ENCODE measurements around the gene TEX54. TPM values are rescaled to one million over a fixed set of nuclear protein-coding genes. Genes with fewer than 3 reads are reported as not detected.

Gene TEX54
- total and polyA plus RNA-seq, 2 of the 13 experiments (the other 11 are each of a cell fraction or from before 2014, with no cell fraction given): not detected

DNA sequence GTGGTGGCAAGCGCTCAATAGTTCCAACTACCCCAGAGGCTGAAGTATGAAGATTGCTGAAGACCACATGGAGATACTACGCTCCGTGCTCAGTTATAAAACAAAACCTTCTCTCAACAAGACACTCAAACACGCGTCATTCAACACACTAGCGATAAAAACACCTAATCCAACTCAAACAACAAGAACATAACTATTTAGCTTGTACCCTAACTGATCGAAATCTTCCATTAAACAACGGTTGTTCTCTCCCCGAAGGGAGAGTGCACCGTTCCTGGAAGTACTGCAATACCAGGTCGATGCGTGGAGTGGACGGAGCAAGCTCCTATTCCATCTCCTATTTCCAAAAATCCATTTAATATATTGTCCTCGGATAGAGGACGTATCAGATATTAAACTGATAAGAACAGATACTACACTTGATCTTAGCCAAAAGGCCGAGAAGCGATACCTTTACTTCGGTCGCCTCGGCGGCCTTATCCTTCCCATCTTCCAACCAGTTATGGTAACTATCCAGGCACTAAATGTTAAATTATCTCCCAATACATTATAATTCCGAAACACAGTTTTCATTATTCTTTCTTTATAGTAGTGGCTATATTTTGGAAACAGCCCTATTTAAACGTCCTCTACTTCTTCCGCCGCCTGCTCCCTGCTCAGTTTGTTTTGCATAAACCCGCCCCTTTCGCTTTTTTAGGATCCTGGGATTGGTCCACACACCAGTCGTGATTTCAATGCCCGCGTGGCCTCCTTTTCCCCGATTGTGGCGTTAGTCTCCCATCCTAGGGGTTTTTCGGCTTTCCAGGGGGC is 8.9 kb upstream of the TEX54 start (continued):
- TF ChIP-seq PHF5A (CRISPR knock-in tag; IDR thresholded peaks at IDR 0.05; ENCODE audit: low read depth, unreplicated experiment): peak; percentile 99
- no peak for TF ChIP-seq TAF15 (IDR thresholded peaks at IDR 0.05; ENCODE audit: low read depth, low read length, poor library complexity, severe bottlenecking)
- peak; percentile 46; the same call in 1 of the 2 replicates for TF ChIP-seq ZNF136 (CRISPR knock-in tag; IDR thresholded peaks at IDR 0.05; ENCODE audit: low read depth)
- TF ChIP-seq ZNF34 (CRISPR knock-in tag; IDR thresholded peaks at IDR 0.05; ENCODE audit: borderline replicate concordance): no peak
- TF ChIP-seq TBX3 (IDR thresholded peaks at IDR 0.05; ENCODE audit: borderline replicate concordance): no peak
- TF ChIP-seq MIXL1 (CRISPR knock-in tag; IDR thresholded peaks at IDR 0.05): peak; percentile 98
- TF ChIP-seq, protein P1, sequence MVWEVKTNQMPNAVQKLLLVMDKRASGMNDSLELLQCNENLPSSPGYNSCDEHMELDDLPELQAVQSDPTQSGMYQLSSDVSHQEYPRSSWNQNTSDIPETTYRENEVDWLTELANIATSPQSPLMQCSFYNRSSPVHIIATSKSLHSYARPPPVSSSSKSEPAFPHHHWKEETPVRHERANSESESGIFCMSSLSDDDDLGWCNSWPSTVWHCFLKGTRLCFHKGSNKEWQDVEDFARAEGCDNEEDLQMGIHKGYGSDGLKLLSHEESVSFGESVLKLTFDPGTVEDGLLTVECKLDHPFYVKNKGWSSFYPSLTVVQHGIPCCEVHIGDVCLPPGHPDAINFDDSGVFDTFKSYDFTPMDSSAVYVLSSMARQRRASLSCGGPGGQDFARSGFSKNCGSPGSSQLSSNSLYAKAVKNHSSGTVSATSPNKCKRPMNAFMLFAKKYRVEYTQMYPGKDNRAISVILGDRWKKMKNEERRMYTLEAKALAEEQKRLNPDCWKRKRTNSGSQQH (CRISPR knock-in tag; IDR thresholded peaks at IDR 0.05; ENCODE audit: low read depth): peak; percentile 64; the same call in 1 of the 2 replicates
- 0 out of 2 replicates have a peak, but pooled peaks have one; percentile 31 for TF ChIP-seq GZF1 (CRISPR knock-in tag; IDR thresholded peaks at IDR 0.05)
- TF ChIP-seq, protein P2, sequence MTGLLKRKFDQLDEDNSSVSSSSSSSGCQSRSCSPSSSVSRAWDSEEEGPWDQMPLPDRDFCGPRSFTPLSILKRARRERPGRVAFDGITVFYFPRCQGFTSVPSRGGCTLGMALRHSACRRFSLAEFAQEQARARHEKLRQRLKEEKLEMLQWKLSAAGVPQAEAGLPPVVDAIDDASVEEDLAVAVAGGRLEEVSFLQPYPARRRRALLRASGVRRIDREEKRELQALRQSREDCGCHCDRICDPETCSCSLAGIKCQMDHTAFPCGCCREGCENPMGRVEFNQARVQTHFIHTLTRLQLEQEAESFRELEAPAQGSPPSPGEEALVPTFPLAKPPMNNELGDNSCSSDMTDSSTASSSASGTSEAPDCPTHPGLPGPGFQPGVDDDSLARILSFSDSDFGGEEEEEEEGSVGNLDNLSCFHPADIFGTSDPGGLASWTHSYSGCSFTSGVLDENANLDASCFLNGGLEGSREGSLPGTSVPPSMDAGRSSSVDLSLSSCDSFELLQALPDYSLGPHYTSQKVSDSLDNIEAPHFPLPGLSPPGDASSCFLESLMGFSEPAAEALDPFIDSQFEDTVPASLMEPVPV (CRISPR knock-in tag; IDR thresholded peaks at IDR 0.05): peak; percentile 27; the same call in 1 of the 2 replicates
- peak; percentile 99 for TF ChIP-seq ZNF878 (CRISPR knock-in tag; IDR thresholded peaks at IDR 0.05)
- TF ChIP-seq ZNF713 (CRISPR knock-in tag; IDR thresholded peaks at IDR 0.05): no peak
- TF ChIP-seq, protein P3, sequence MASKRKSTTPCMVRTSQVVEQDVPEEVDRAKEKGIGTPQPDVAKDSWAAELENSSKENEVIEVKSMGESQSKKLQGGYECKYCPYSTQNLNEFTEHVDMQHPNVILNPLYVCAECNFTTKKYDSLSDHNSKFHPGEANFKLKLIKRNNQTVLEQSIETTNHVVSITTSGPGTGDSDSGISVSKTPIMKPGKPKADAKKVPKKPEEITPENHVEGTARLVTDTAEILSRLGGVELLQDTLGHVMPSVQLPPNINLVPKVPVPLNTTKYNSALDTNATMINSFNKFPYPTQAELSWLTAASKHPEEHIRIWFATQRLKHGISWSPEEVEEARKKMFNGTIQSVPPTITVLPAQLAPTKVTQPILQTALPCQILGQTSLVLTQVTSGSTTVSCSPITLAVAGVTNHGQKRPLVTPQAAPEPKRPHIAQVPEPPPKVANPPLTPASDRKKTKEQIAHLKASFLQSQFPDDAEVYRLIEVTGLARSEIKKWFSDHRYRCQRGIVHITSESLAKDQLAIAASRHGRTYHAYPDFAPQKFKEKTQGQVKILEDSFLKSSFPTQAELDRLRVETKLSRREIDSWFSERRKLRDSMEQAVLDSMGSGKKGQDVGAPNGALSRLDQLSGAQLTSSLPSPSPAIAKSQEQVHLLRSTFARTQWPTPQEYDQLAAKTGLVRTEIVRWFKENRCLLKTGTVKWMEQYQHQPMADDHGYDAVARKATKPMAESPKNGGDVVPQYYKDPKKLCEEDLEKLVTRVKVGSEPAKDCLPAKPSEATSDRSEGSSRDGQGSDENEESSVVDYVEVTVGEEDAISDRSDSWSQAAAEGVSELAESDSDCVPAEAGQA (IDR thresholded peaks at IDR 0.05; ENCODE audit: low read depth): peak; percentile 71; the same call in 1 of the 2 replicates
- TF ChIP-seq, protein P3 (CRISPR knock-in tag; IDR thresholded peaks at IDR 0.05; ENCODE audit: borderline replicate concordance): peak; percentile 84; the same call in 1 of the 2 replicates
- TF ChIP-seq TGIF2 (CRISPR knock-in tag; IDR thresholded peaks at IDR 0.05): peak; percentile 86
- TF ChIP-seq SRSF9 (IDR thresholded peaks at IDR 0.05; ENCODE audit: borderline replicate concordance, insufficient read depth, low read depth, low read length, poor library complexity, severe bottlenecking): no peak
- TF ChIP-seq ZNF510 (CRISPR knock-in tag; IDR thresholded peaks at IDR 0.05; ENCODE audit: low read depth): peak; percentile 72; the same call in 1 of the 2 replicates
